ENCODE results near the gene BBX.

DNA sequence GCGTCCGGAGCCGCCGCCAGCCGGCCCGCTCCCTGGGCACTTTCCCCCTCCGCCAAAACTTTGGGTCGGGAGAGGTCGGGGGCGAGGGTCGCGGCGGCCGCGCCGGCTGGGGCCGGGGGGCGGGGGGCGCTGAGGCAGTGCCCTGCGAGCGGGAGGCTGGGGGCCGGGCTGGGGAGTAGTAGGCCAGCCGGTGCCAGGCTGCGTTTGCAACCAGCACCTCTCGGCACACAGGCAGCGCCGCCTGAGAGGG lies 452 bp downstream of the BBX start:
- no peak for TF ChIP-seq POLR2A (IDR thresholded peaks at IDR 0.05)
- TF ChIP-seq, protein P1, sequence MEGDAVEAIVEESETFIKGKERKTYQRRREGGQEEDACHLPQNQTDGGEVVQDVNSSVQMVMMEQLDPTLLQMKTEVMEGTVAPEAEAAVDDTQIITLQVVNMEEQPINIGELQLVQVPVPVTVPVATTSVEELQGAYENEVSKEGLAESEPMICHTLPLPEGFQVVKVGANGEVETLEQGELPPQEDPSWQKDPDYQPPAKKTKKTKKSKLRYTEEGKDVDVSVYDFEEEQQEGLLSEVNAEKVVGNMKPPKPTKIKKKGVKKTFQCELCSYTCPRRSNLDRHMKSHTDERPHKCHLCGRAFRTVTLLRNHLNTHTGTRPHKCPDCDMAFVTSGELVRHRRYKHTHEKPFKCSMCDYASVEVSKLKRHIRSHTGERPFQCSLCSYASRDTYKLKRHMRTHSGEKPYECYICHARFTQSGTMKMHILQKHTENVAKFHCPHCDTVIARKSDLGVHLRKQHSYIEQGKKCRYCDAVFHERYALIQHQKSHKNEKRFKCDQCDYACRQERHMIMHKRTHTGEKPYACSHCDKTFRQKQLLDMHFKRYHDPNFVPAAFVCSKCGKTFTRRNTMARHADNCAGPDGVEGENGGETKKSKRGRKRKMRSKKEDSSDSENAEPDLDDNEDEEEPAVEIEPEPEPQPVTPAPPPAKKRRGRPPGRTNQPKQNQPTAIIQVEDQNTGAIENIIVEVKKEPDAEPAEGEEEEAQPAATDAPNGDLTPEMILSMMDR (IDR thresholded peaks at IDR 0.05): no peak
